Astrocyte (in vitro differentiated cells and primary cell): Measurements from ENCODE around the gene CLPSL1. TPM values are rescaled to one million over a fixed set of nuclear protein-coding genes. Genes with fewer than 3 reads are reported as not detected.

ENCODE experiments used
- DNase-seq: peaks from one replicate; pipeline ENCODE4 v3.0.0-alpha.2; 2010; ENCODE audit warnings: low read depth
- FAIRE-seq: peaks from 2 replicates; lab custom pipeline; 2011; peaks lifted over from hg19 to GRCh38; lab: Jason Lieb, UNC
- H2AFZ ChIP-seq: 2 replicates; pipeline ENCODE4 v1.6.0; 2012; ENCODE audit warnings: low read depth, low read length, inconsistent platforms
- H3K27ac ChIP-seq: 2 replicates; pipeline ENCODE4 v1.5.1; 2011; ENCODE audit warnings: low read depth, low read length, inconsistent platforms
- H3K27me3 ChIP-seq: 2 replicates; pipeline ENCODE4 v1.6.0; 2011; ENCODE audit warnings: low read length, inconsistent platforms; ENCODE audit not compliant: insufficient read depth
- H3K36me3 ChIP-seq: 2 replicates; pipeline ENCODE4 v1.5.1; 2011; ENCODE audit warnings: low read length, inconsistent platforms; ENCODE audit not compliant: insufficient read depth
- H3K4me1 ChIP-seq: 2 replicates; pipeline ENCODE4 v1.5.1; 2011; ENCODE audit warnings: low read length, inconsistent platforms; ENCODE audit not compliant: insufficient read depth
- H3K4me2 ChIP-seq: 2 replicates; pipeline ENCODE4 v1.6.0; 2012; ENCODE audit warnings: low read length, inconsistent platforms
- H3K4me3 ChIP-seq: 2 replicates; pipeline ENCODE4 v1.5.1; 2011; ENCODE audit warnings: low read depth, mild to moderate bottlenecking, low read length, inconsistent platforms; ENCODE audit not compliant: insufficient read depth
- H3K79me2 ChIP-seq: 2 replicates; pipeline ENCODE4 v1.6.0; 2012; ENCODE audit warnings: mild to moderate bottlenecking, low read length, inconsistent platforms; ENCODE audit not compliant: insufficient read depth
- H3K9ac ChIP-seq: 2 replicates; pipeline ENCODE4 v1.6.0; 2012; ENCODE audit warnings: mild to moderate bottlenecking, low read length, inconsistent platforms
- H3K9me3 ChIP-seq: 2 replicates; pipeline ENCODE4 v1.5.1; 2012; ENCODE audit warnings: low read depth, mild to moderate bottlenecking, low read length, inconsistent platforms; ENCODE audit not compliant: insufficient read depth
- H4K20me1 ChIP-seq: 2 replicates; pipeline ENCODE4 v1.6.0; 2012; ENCODE audit warnings: low read length, inconsistent platforms; ENCODE audit not compliant: insufficient read depth
- H3K27ac Mint-ChIP-seq: one replicate; pipeline ENCODE4 v1.8.0; 2021; ENCODE audit warnings: mild to moderate bottlenecking, mixed read lengths; ENCODE audit not compliant: unreplicated experiment
- H3K27me3 Mint-ChIP-seq: one replicate; pipeline ENCODE4 v1.8.0; 2021; ENCODE audit warnings: low read depth, mixed read lengths; ENCODE audit not compliant: unreplicated experiment
- H3K36me3 Mint-ChIP-seq: one replicate; pipeline ENCODE4 v1.8.0; 2021; ENCODE audit warnings: low read depth, mixed read lengths; ENCODE audit not compliant: unreplicated experiment
- H3K4me1 Mint-ChIP-seq: one replicate; pipeline ENCODE4 v1.8.0; 2021; ENCODE audit warnings: low read depth, mixed read lengths; ENCODE audit not compliant: unreplicated experiment
- H3K4me3 Mint-ChIP-seq: one replicate; pipeline ENCODE4 v1.8.0; 2021; ENCODE audit warnings: mild to moderate bottlenecking, moderate library complexity, mixed read lengths; ENCODE audit not compliant: unreplicated experiment
- H3K9me3 Mint-ChIP-seq: one replicate; pipeline ENCODE4 v1.8.0; 2021; ENCODE audit warnings: mild to moderate bottlenecking, mixed read lengths; ENCODE audit not compliant: unreplicated experiment
- CTCF ChIP-seq: IDR thresholded peaks from 2 replicates; pipeline ENCODE4 v1.5.1; 2011; ENCODE audit warnings: low read depth, mild to moderate bottlenecking, inconsistent platforms, low read length, moderate library complexity; ENCODE audit not compliant: insufficient read depth
- EZH2 ChIP-seq: IDR thresholded peaks from 2 replicates; pipeline ENCODE4 v1.6.1; 2012; ENCODE audit warnings: mild to moderate bottlenecking, low read length, inconsistent platforms; ENCODE audit not compliant: insufficient read depth
- total RNA-seq: library from RNA; stranded (reverse); gene quantifications from 2 replicates; pipeline ENCODE4 v1.2.1, GENCODE V29; 2021

CLPSL1 gene
- total RNA-seq, 1 donor from 2014 or later, result not detected

GRCh38 chr6:35752330-35752729 is 28.5 kb upstream of the CLPSL1 start:
- H3K9ac ChIP-seq, result no peak overlapping the region
- no peak for TF ChIP-seq CTCF
- TF ChIP-seq EZH2, result no peak
- H3K36me3 ChIP-seq, result no peaks in the 10 kb centered on the region
- peaks cover 2% of the 10 kb centered on the region for H3K4me1 Mint-ChIP-seq
- DNase-seq (no peak), FAIRE-seq (no peak)
- H3K27ac Mint-ChIP-seq, result no peak overlapping the region
- no peaks in the 10 kb centered on the region for H3K4me1 ChIP-seq
- peaks cover 3% of the 10 kb centered on the region for H3K27me3 ChIP-seq
- no peaks in the 10 kb centered on the region for H3K79me2 ChIP-seq
- peaks cover under 1% of the 10 kb centered on the region for H3K9me3 ChIP-seq
- no peak overlapping the region for H3K4me2 ChIP-seq
- no peak overlapping the region for H3K4me3 ChIP-seq
- no peak overlapping the region for H2AFZ ChIP-seq
- H4K20me1 ChIP-seq, result no peaks in the 10 kb centered on the region
- peaks cover 20% of the 10 kb centered on the region for H3K27me3 Mint-ChIP-seq
- H3K4me3 Mint-ChIP-seq, result no peak overlapping the region
- no peak overlapping the region for H3K27ac ChIP-seq
- H3K36me3 Mint-ChIP-seq, result peaks cover 1% of the 10 kb centered on the region
- H3K9me3 Mint-ChIP-seq, result no peaks in the 10 kb centered on the region

DNA sequence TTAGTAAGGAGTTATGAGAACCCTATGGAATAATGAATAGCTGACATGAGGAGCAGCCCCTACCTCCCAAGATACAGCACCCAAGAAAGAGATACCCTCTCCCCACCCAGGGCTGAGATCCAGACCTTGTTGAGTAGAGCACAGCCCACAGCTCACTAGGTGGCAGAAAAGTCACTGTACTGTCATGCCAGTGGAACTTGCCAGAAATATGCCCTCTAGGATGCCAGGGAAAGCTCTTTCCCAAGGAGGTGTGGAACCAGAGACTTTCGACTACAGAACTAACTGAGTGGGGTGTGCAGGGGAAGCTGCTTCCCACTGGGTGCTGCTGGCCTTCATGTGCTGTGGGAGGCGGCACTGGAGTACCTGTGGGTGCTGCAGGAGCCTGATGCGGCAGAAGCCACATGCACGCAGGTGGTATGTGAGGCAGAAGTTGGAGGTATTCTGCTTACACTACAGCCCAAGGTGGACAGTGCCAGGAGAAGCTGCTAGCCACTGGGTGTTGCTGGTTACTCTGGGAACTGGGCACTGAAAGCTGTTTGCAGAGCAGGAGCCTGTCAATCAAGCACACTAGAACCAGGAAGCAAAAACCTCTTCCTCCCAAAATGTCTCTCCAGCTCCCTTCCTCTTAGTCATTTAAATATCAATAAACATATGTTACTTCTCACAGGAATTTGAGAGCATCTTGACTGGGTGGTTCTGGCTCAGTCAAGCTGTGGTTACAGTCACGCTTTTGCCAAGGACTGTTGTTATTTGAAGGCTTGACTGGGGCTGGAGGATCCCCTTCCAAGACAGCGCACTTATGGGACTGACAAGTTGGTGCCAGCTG is 26.2 kb upstream of the CLPSL1 start:
- Mint-ChIP-seq H3K9me3 (no peaks in the 10 kb centered on the region), H3K4me3 (no peak overlapping the region), H3K27ac (no peak overlapping the region), H3K36me3 (peaks cover 1% of the 10 kb centered on the region), H3K4me1 (peaks cover 2% of the 10 kb centered on the region), H3K27me3 (peaks cover 18% of the 10 kb centered on the region)
- no peaks in the 10 kb centered on the region for H3K4me1 ChIP-seq
- no peak overlapping the region for H3K4me2 ChIP-seq
- TF ChIP-seq CTCF, result no peak
- no peak for TF ChIP-seq EZH2
- FAIRE-seq (no peak), DNase-seq (no peak)
- no peaks in the 10 kb centered on the region for H3K79me2 ChIP-seq
- no peaks in the 10 kb centered on the region for H3K36me3 ChIP-seq
- H3K27ac ChIP-seq, result no peak overlapping the region
- H3K27me3 ChIP-seq, result peaks cover 6% of the 10 kb centered on the region
- H3K9me3 ChIP-seq, result no peaks in the 10 kb centered on the region
- no peak overlapping the region for H3K9ac ChIP-seq
- no peaks in the 10 kb centered on the region for H4K20me1 ChIP-seq
- no peak overlapping the region for H3K4me3 ChIP-seq
- H2AFZ ChIP-seq, result no peak overlapping the region
